ENCODE results near the gene SULT6B1. TPM values are rescaled to one million over a fixed set of nuclear protein-coding genes. Genes with fewer than 3 reads are reported as not detected.
"Not testable (repeated sequence)": the region's sequence is repeated elsewhere in the genome, so short reads cannot be mapped to it uniquely, and the experiment has no call there.

The SULT6B1 gene
- total and polyA plus RNA-seq, 2 donors from 2014 or later = not detected

DNA sequence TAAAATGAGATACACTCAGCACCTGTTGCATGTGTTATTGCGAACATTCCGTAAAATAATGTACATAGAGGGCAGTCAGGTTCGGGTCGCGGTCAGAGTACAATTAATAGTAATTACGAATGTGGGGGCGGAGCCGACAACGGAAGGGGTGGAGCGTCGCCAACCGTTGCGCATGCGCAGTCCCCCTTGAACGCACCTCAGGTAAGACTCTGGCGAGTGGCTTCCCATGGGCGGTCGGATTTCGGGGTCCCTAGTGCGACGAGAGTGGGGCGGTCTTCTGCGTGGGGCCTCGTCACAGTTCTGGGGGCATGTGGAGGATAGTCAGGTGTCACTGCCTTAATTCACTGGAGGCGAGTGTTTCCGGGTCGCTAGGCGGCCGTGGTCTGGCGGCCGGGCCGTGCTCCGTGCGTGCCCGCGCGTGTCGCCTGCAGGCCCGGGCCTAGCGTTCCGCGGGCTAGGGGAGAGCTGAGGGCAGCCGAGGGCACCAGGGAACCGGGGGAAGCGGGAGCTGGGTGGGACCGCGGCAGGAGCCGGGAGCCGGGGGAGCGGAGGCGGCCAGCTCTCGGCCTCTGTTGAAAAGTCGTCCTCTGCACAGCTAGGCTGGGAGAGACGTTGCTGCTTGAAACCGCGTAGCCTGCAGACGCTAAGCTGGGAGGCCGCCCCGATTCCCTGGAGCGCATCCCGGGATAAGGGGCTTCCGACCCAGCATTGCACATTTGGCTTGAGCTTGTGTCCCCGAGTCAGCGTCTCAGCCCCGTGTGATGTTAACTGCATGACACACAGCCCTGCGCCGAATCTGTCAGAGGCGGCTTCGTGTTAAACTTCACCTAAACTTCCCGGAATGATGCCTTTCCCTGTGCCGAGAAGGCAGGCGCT lies 8.1 kb upstream of the SULT6B1 start, which contains the start of gene CEBPZOS:
CEBPZOS (plus strand) TSS at position 177 of the 876 bp plus-strand sequence. CDS start 3,209 bp downstream, outside the sequence.
- Histone ChIP-seq H3K27ac (ENCODE audit: low read depth in 2 of 2, low read length in 2 of 2) (peak within 1 kb of the TSS; percentile 93 to 98), H3K4me1 (ENCODE audit: control insufficient read depth in 2 of 3, insufficient read depth in 2 of 3, low read depth in 1 of 3, low read length in 3 of 3) (peaks cover 0 to 4% (median 0%) of the 10 kb centered on the region in 3 donors), H3K27me3 (ENCODE audit: control insufficient read depth, insufficient read depth, low read length) (no peaks in the 10 kb centered on the region), H3K9ac (ENCODE audit: low read length in 3 of 3) (peak within 1 kb of the TSS; percentile 77 to 93 (median 82)), H3K36me3 (ENCODE audit: control insufficient read depth in 2 of 3, insufficient read depth in 3 of 3, low read length in 3 of 3) (peaks cover 2 to 5% (median 4%) of the 10 kb centered on the region in 3 donors), H3K4me3 (ENCODE audit: low read length in 3 of 3) (peak within 1 kb of the TSS; percentile 65 to 97 (median 91)), H3K9me3 (ENCODE audit: control insufficient read depth in 2 of 3, insufficient read depth in 1 of 3, low read length in 3 of 3) (no peaks in the 10 kb centered on the region)
- peak; percentile 88 to 94 (median 92) for DNase-seq
- no peak for TF ChIP-seq CTCF (IDR thresholded peaks at IDR 0.05; ENCODE audit: borderline replicate concordance, extremely low read depth, insufficient read depth)
- intact Hi-C loops (cut with DNase I) = no loop called here
- no peak for FAIRE-seq

DNA sequence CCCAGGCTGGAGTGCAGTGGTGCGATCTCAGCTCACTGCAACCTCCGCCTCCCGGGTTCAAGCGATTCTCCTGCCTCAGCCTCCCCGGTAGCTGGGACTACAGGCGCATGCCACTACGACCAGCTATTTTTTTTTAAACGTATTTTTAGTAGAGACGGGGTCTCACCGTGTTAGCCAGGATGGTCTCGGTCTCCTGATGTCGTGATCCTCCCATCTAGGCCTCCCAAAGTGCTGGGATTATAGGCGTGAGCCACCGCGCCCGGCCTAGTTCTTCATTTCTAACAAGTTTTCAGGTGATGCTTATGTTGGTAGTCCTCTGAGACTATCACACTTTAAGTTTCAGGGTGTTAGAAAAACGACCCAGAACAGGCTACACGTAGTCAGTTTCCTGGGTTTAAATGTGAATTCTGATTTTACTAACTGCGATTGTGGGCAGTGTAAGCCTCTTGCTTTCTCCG lies 7.4 kb upstream of the SULT6B1 start:
- FAIRE-seq; DNase-seq; H3K36me3 ChIP-seq (ENCODE audit: control insufficient read depth in 2 of 3, insufficient read depth in 3 of 3, low read length in 3 of 3); H3K27me3 ChIP-seq (ENCODE audit: control insufficient read depth, insufficient read depth, low read length); intact Hi-C loops (cut with DNase I); H3K9me3 ChIP-seq (ENCODE audit: control insufficient read depth in 2 of 3, insufficient read depth in 1 of 3, low read length in 3 of 3); H3K4me1 ChIP-seq (ENCODE audit: control insufficient read depth in 2 of 3, insufficient read depth in 2 of 3, low read depth in 1 of 3, low read length in 3 of 3): not testable (repeated sequence)
- Histone ChIP-seq H3K9ac (ENCODE audit: low read length in 3 of 3) (peak overlapping the region in 2 of 3 donors; percentile 77 to 93), H3K4me3 (ENCODE audit: low read length in 3 of 3) (peak overlapping the region; percentile 65 to 97 (median 91)), H3K27ac (ENCODE audit: low read depth in 2 of 2, low read length in 2 of 2) (peak overlapping the region; percentile 93 to 98)

DNA sequence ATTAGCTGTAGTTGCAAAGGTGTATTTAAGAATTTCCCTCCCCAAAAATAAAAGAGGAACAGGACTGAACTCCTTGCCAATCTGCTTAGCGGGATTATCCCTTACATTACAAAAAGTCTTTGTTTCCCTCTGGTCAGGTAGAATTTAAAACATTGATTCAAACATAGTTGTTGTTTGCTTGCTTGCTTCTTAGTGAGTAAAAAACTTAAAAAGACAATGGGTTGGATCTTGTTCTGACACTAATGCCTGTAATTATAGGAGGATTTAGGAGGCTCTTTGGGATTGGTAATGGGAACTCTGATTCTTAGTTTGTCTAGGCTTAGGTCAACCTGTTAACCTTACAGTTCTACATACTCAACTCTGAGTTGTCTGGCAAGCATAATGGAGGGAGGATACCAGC lies 4.1 kb upstream of the SULT6B1 start:
- Histone ChIP-seq H3K9me3 (ENCODE audit: control insufficient read depth in 2 of 3, insufficient read depth in 1 of 3, low read length in 3 of 3) (no peaks in the 10 kb centered on the region), H3K4me1 (ENCODE audit: control insufficient read depth in 2 of 3, insufficient read depth in 2 of 3, low read depth in 1 of 3, low read length in 3 of 3) (peaks cover 0 to 4% (median 0%) of the 10 kb centered on the region in 3 donors), H3K27ac (ENCODE audit: low read depth in 2 of 2, low read length in 2 of 2) (no peak overlapping the region), H3K27me3 (ENCODE audit: control insufficient read depth, insufficient read depth, low read length) (no peaks in the 10 kb centered on the region), H3K9ac (ENCODE audit: low read length in 3 of 3) (no peak overlapping the region), H3K36me3 (ENCODE audit: control insufficient read depth in 2 of 3, insufficient read depth in 3 of 3, low read length in 3 of 3) (no peaks in the 10 kb centered on the region), H3K4me3 (ENCODE audit: low read length in 3 of 3) (no peak overlapping the region)
- intact Hi-C loops (cut with DNase I) = no loop called here
- FAIRE-seq = no peak
- no peak for TF ChIP-seq CTCF (IDR thresholded peaks at IDR 0.05; ENCODE audit: borderline replicate concordance, extremely low read depth, insufficient read depth)
- DNase-seq = no peak

DNA sequence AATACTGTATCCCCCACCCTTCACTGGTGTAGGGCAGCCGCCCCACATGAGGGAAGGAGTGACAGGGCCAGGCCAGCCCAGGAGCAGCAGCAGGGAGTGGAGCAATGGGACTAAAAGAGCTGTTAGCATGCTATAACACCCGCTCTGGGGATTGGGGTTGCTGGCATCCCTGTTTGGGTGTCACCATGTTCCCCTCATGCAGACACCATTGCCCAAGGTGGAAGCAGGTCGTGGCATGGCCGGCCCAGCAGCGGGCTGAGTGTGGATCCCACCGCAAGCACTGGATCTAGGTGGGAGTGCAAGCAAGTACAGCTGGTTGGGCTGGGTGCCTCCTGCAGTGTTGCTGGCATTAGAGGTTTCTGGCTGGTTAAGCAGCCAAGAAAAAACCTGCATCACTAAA lies 3.3 kb upstream of the SULT6B1 start:
- TF ChIP-seq CTCF (IDR thresholded peaks at IDR 0.05; ENCODE audit: borderline replicate concordance, extremely low read depth, insufficient read depth) = no peak
- no peak overlapping the region for H3K9ac ChIP-seq (ENCODE audit: low read length in 3 of 3)
- DNase-seq = no peak
- no peaks in the 10 kb centered on the region for H3K27me3 ChIP-seq (ENCODE audit: control insufficient read depth, insufficient read depth, low read length)
- no peak overlapping the region for H3K27ac ChIP-seq (ENCODE audit: low read depth in 2 of 2, low read length in 2 of 2)
- no peaks in the 10 kb centered on the region for H3K4me1 ChIP-seq (ENCODE audit: control insufficient read depth in 2 of 3, insufficient read depth in 2 of 3, low read depth in 1 of 3, low read length in 3 of 3)
- no peak overlapping the region for H3K4me3 ChIP-seq (ENCODE audit: low read length in 3 of 3)
- H3K9me3 ChIP-seq (ENCODE audit: control insufficient read depth in 2 of 3, insufficient read depth in 1 of 3, low read length in 3 of 3) = no peaks in the 10 kb centered on the region
- H3K36me3 ChIP-seq (ENCODE audit: control insufficient read depth in 2 of 3, insufficient read depth in 3 of 3, low read length in 3 of 3) = no peaks in the 10 kb centered on the region
- intact Hi-C loops (cut with DNase I) = no loop called here
- FAIRE-seq = no peak
